Liver (tissue), 9 donors: ENCODE measurements around the gene CUL3. TPM values are rescaled to one million over a fixed set of nuclear protein-coding genes. Genes with fewer than 3 reads are reported as not detected.
"Not testable (repeated sequence)": the region's sequence is repeated elsewhere in the genome, so short reads cannot be mapped to it uniquely, and the experiment has no call there.

ENCODE experiments used
- DNase-seq: peaks from one replicate; pipeline ENCODE4 v3.0.0-alpha.2; 2017; ENCODE audit warnings: low spot score
- H3K27ac ChIP-seq, 2 donors: one replicate each; pipeline ENCODE4 v1.7.0; 2013; ENCODE audit warnings: inconsistent platforms in 2 of 2, low read length in 2 of 2, control low read depth in 1 of 2, low read depth in 1 of 2, mild to moderate bottlenecking in 1 of 2
- H3K27me3 ChIP-seq, 4 donors: one replicate each; pipeline versions ENCODE4 v1.6.1 to v1.7.0; 2013; ENCODE audit warnings: low read length in 3 of 4, inconsistent platforms in 1 of 4, mild to moderate bottlenecking in 1 of 4, moderate library complexity in 1 of 4; ENCODE audit not compliant: control insufficient read depth in 4 of 4, insufficient read depth in 4 of 4
- H3K36me3 ChIP-seq, 4 donors: one replicate each; pipeline versions ENCODE4 v1.6.1 to v1.7.0; 2013; ENCODE audit warnings: low read length in 3 of 4, mild to moderate bottlenecking in 3 of 4, low read depth in 1 of 4, moderate library complexity in 1 of 4; ENCODE audit not compliant: control insufficient read depth in 4 of 4, insufficient read depth in 3 of 4
- H3K4me1 ChIP-seq, 4 donors: one replicate each; pipeline versions ENCODE4 v1.6.1 to v1.7.0; 2013; ENCODE audit warnings: low read length in 3 of 4, mild to moderate bottlenecking in 3 of 4, moderate library complexity in 1 of 4; ENCODE audit not compliant: control insufficient read depth in 4 of 4, insufficient read depth in 4 of 4
- H3K4me3 ChIP-seq, 3 donors: one replicate each; pipeline versions ENCODE4 v1.6.1 to v1.7.0; 2013; ENCODE audit warnings: low read length in 3 of 3, control low read depth in 1 of 3, low read depth in 1 of 3, mild to moderate bottlenecking in 1 of 3
- H3K9ac ChIP-seq, 2 donors: one replicate each; pipeline ENCODE4 v1.7.0; 2013; ENCODE audit warnings: low read length in 2 of 2, mild to moderate bottlenecking in 2 of 2, moderate library complexity in 2 of 2, control low read depth in 1 of 2, low read depth in 1 of 2
- H3K9me3 ChIP-seq, 4 donors: one replicate each; pipeline versions ENCODE4 v1.6.1 to v1.7.0; 2013; ENCODE audit warnings: low read length in 3 of 4; ENCODE audit not compliant: control insufficient read depth in 4 of 4
- EGR1 ChIP-seq, 2 donors: IDR thresholded peaks; 2 replicates each; pipeline ENCODE4 v1.6.1; 2016 to 2018; ENCODE audit warnings: antibody characterized with exemption in 2 of 2, low read depth in 2 of 2
- FOXA1 ChIP-seq: IDR thresholded peaks from 2 replicates; pipeline ENCODE4 v1.6.1; 2016; ENCODE audit warnings: antibody characterized with exemption
- FOXA2 ChIP-seq: IDR thresholded peaks from 2 replicates; pipeline ENCODE4 v1.6.1; 2016; ENCODE audit warnings: antibody characterized with exemption
- GABPA ChIP-seq, 2 donors: IDR thresholded peaks in 1 of 2; conservative IDR thresholded peaks in 1 of 2; 2 replicates each; pipeline ENCODE4 v1.6.1; 2016; ENCODE audit warnings: antibody characterized with exemption in 2 of 2, mild to moderate bottlenecking in 1 of 2, moderate library complexity in 1 of 2
- HNF4A ChIP-seq, 2 donors: conservative IDR thresholded peaks; 2 replicates each; pipeline ENCODE4 v1.6.1; 2016; ENCODE audit warnings: antibody characterized with exemption in 2 of 2, mild to moderate bottlenecking in 2 of 2
- HNF4G ChIP-seq: IDR thresholded peaks from 2 replicates; pipeline ENCODE4 v1.6.1; 2016; ENCODE audit warnings: antibody characterized with exemption
- NR2F2 ChIP-seq: IDR thresholded peaks from 2 replicates; pipeline ENCODE4 v1.6.1; 2016; ENCODE audit warnings: antibody characterized with exemption
- RAD21 ChIP-seq, 2 donors: IDR thresholded peaks; 2 replicates each; pipeline ENCODE4 v1.6.1; 2016; ENCODE audit warnings: antibody characterized with exemption in 2 of 2, mild to moderate bottlenecking in 2 of 2
- RXRA ChIP-seq, 2 donors: IDR thresholded peaks; 2 replicates each; pipeline ENCODE4 v1.6.1; 2017 to 2018; ENCODE audit warnings: antibody characterized with exemption in 2 of 2, mild to moderate bottlenecking in 1 of 2
- SP1 ChIP-seq: IDR thresholded peaks from 2 replicates; pipeline ENCODE4 v1.6.1; 2018; ENCODE audit warnings: antibody characterized with exemption, mild to moderate bottlenecking
- TAF1 ChIP-seq: conservative IDR thresholded peaks from 2 replicates; pipeline ENCODE4 v1.6.1; 2016; ENCODE audit warnings: antibody characterized with exemption, mild to moderate bottlenecking
- YY1 ChIP-seq: IDR thresholded peaks from 2 replicates; pipeline ENCODE4 v1.6.1; 2016; ENCODE audit warnings: antibody characterized with exemption, mild to moderate bottlenecking
- WGBS: extraction: QIAGEN DNeasy Blood & Tissue Kit; methylation state at CpG from one replicate; pipeline ENCODE4 v1.1.7; 2013; 5-methylcytosine and 5-hydroxymethylcytosine counted together
- polyA plus RNA-seq, 2 donors: library from polyadenylated mRNA; stranded (reverse) in 1 of 2; unstranded in 1 of 2; fragments of 200-250 nt in 1 of 2; fragments of >200 nt in 1 of 2; fragmentation: Nextera tagmentation in 1 of 2; extraction: Ambion mirVana in 1 of 2; gene quantifications; one replicate each; pipeline versions ENCODE4 v1.2.1 to v1.2.3, GENCODE V29; 2013 to 2015
- total RNA-seq, 2 donors: library from RNA; depleted of rRNA; stranded (reverse); fragments of >200 nt; gene quantifications; one replicate each; pipeline ENCODE4 v1.2.3, GENCODE V29; 2014
- TF ChIP-seq, protein P1 (sequence below): fragments of 150-350 bp; IDR thresholded peaks from 2 replicates; pipeline ENCODE4 v1.5.1; 2017; ENCODE audit warnings: improper control_type of control experiment, low read depth, low read length; ENCODE audit not compliant: missing input control
- TF ChIP-seq, protein P2 (sequence below): IDR thresholded peaks from 2 replicates; pipeline ENCODE4 v1.6.1; 2016; ENCODE audit warnings: antibody characterized with exemption
- TF ChIP-seq, protein P3 (sequence below): IDR thresholded peaks from 2 replicates; pipeline ENCODE4 v1.6.1; 2016; ENCODE audit warnings: antibody characterized with exemption
- TF ChIP-seq, protein P4 (sequence below): IDR thresholded peaks from 2 replicates; pipeline ENCODE4 v1.6.1; 2016; ENCODE audit warnings: antibody characterized with exemption, mild to moderate bottlenecking
- TF ChIP-seq, protein P5 (sequence below): IDR thresholded peaks from 2 replicates; pipeline ENCODE4 v1.6.1; 2016; ENCODE audit warnings: antibody characterized with exemption
- donor health status: healthy.
- donor health status: healthy.
- donor health status: healthy.
- donor health status: healthy.
- donor health status: healthy.

Gene CUL3
- total and polyA plus RNA-seq, 4 donors, result 24.7 to 48.9 (median 33.1) TPM

DNA sequence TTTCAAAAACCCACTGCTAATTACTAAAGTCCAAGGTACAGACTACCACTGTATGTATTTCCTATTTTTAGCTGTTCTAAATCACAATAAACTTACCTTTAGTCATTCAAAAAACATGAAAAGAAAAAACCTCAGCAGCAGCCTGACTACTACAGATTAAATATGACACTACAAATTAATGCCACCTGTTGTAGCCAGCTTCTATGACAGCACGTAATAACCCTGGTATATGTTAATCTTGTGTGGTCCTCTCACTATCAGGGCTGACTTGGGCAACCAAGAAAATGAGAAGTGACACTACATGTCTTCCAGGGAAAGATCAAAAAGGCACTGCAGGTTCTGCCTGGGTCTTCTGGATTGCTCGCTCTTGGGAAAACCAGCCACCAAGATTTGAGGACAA, 92.6 kb downstream of the CUL3 start:
- WGBS, result over 99% methylated on average over 2 of the region's 2 CpGs
- H3K4me3 ChIP-seq, result no peak overlapping the region
- H3K27me3 ChIP-seq, result no peaks in the 10 kb centered on the region
- TF ChIP-seq, protein P1, sequence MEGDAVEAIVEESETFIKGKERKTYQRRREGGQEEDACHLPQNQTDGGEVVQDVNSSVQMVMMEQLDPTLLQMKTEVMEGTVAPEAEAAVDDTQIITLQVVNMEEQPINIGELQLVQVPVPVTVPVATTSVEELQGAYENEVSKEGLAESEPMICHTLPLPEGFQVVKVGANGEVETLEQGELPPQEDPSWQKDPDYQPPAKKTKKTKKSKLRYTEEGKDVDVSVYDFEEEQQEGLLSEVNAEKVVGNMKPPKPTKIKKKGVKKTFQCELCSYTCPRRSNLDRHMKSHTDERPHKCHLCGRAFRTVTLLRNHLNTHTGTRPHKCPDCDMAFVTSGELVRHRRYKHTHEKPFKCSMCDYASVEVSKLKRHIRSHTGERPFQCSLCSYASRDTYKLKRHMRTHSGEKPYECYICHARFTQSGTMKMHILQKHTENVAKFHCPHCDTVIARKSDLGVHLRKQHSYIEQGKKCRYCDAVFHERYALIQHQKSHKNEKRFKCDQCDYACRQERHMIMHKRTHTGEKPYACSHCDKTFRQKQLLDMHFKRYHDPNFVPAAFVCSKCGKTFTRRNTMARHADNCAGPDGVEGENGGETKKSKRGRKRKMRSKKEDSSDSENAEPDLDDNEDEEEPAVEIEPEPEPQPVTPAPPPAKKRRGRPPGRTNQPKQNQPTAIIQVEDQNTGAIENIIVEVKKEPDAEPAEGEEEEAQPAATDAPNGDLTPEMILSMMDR, result no peak
- TF ChIP-seq, protein P2, sequence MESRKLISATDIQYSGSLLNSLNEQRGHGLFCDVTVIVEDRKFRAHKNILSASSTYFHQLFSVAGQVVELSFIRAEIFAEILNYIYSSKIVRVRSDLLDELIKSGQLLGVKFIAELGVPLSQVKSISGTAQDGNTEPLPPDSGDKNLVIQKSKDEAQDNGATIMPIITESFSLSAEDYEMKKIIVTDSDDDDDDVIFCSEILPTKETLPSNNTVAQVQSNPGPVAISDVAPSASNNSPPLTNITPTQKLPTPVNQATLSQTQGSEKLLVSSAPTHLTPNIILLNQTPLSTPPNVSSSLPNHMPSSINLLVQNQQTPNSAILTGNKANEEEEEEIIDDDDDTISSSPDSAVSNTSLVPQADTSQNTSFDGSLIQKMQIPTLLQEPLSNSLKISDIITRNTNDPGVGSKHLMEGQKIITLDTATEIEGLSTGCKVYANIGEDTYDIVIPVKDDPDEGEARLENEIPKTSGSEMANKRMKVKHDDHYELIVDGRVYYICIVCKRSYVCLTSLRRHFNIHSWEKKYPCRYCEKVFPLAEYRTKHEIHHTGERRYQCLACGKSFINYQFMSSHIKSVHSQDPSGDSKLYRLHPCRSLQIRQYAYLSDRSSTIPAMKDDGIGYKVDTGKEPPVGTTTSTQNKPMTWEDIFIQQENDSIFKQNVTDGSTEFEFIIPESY, result no peak
- TF ChIP-seq HNF4A (conservative IDR thresholded peaks at IDR 0.05) (no peak), FOXA2 (no peak), RAD21 (IDR thresholded peaks at IDR 0.05) (no peak), FOXA1 (no peak), EGR1 (IDR thresholded peaks at IDR 0.05; ENCODE audit: low read depth in 2 of 2) (no peak), RXRA (IDR thresholded peaks at IDR 0.05) (no peak), YY1 (no peak), HNF4G (no peak), TAF1 (no peak), NR2F2 (no peak), GABPA (IDR thresholded peaks at IDR 0.05 in 1 of 2, conservative IDR thresholded peaks at IDR 0.05 in 1 of 2) (no peak), SP1 (no peak)
- TF ChIP-seq, protein P3, sequence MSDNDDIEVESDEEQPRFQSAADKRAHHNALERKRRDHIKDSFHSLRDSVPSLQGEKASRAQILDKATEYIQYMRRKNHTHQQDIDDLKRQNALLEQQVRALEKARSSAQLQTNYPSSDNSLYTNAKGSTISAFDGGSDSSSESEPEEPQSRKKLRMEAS, result no peak
- TF ChIP-seq, protein P4, sequence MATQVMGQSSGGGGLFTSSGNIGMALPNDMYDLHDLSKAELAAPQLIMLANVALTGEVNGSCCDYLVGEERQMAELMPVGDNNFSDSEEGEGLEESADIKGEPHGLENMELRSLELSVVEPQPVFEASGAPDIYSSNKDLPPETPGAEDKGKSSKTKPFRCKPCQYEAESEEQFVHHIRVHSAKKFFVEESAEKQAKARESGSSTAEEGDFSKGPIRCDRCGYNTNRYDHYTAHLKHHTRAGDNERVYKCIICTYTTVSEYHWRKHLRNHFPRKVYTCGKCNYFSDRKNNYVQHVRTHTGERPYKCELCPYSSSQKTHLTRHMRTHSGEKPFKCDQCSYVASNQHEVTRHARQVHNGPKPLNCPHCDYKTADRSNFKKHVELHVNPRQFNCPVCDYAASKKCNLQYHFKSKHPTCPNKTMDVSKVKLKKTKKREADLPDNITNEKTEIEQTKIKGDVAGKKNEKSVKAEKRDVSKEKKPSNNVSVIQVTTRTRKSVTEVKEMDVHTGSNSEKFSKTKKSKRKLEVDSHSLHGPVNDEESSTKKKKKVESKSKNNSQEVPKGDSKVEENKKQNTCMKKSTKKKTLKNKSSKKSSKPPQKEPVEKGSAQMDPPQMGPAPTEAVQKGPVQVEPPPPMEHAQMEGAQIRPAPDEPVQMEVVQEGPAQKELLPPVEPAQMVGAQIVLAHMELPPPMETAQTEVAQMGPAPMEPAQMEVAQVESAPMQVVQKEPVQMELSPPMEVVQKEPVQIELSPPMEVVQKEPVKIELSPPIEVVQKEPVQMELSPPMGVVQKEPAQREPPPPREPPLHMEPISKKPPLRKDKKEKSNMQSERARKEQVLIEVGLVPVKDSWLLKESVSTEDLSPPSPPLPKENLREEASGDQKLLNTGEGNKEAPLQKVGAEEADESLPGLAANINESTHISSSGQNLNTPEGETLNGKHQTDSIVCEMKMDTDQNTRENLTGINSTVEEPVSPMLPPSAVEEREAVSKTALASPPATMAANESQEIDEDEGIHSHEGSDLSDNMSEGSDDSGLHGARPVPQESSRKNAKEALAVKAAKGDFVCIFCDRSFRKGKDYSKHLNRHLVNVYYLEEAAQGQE, result no peak
- TF ChIP-seq, protein P5, sequence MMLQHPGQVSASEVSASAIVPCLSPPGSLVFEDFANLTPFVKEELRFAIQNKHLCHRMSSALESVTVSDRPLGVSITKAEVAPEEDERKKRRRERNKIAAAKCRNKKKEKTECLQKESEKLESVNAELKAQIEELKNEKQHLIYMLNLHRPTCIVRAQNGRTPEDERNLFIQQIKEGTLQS, result no peak
- peaks cover 0 to 13% (median 2%) of the 10 kb centered on the region in 4 donors for H3K4me1 ChIP-seq
- H3K36me3 ChIP-seq, result peaks cover 0 to 14% (median 9%) of the 10 kb centered on the region in 4 donors
- no peaks in the 10 kb centered on the region for H3K9me3 ChIP-seq
- no peak overlapping the region for H3K27ac ChIP-seq
- no peak for DNase-seq
- H3K9ac ChIP-seq, result no peak overlapping the region

DNA sequence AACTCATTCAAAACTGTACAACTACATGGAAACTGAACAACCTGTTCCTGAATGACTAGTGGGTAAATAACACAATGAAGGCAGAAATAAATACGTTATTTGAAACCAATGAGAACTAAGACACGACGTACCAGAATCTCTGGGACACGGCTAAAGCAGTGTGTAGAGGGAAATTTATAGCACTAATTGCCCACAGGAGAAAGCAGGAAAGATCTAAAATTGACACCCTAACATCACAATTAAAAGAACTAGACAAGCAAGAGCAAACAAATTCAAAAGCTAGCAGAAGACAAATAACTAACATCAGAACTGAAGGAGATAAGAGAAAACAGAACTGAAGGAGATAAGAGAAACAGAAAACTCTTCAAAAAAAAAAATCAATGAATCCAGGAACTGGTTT, 97.2 kb downstream of the CUL3 start:
- not testable (repeated sequence) for H3K4me3 ChIP-seq, H3K9ac ChIP-seq, H3K36me3 ChIP-seq, DNase-seq, H3K27me3 ChIP-seq, H3K9me3 ChIP-seq, H3K27ac ChIP-seq
- H3K4me1 ChIP-seq, result peaks cover 0 to 13% (median 2%) of the 10 kb centered on the region in 4 donors
- WGBS, result 96% methylated on average over 4 of the region's 4 CpGs
